Neural cell (in vitro differentiated cells): ENCODE results near the gene CCDC87. TPM values are rescaled to one million over a fixed set of nuclear protein-coding genes. Genes with fewer than 3 reads are reported as not detected.

Source experiments
- H2AFZ ChIP-seq: fragments of 200-600, 300-800 bp; sonication (generic), shearing (Covaris generic); 2 replicates; pipeline ENCODE4 v1.6.0; 2014; ENCODE audit warnings: low read depth, mild to moderate bottlenecking, antibody characterized with exemption, low read length, moderate library complexity
- H3F3A ChIP-seq: fragments of 200-600 bp; shearing (Covaris generic); 2 replicates; pipeline ENCODE4 v1.6.1; 2016; ENCODE audit warnings: mild to moderate bottlenecking, moderate library complexity, mixed read lengths, antibody characterized with exemption, low read length; ENCODE audit not compliant: insufficient read depth, poor library complexity, severe bottlenecking
- H3K27ac ChIP-seq: fragments of 200-600, 300-800 bp; sonication (generic), shearing (Covaris generic); 2 replicates; pipeline ENCODE4 v1.5.1; 2014; ENCODE audit warnings: mild to moderate bottlenecking, low read length, moderate library complexity
- H3K27me3 ChIP-seq: fragments of 300-800, 200-600 bp; sonication (generic), shearing (Covaris generic); 2 replicates; pipeline ENCODE4 v1.6.0; 2014; ENCODE audit warnings: mild to moderate bottlenecking, low read depth, low read length, moderate library complexity; ENCODE audit not compliant: insufficient read depth
- H3K36me3 ChIP-seq: fragments of 300-800, 200-600 bp; sonication (generic), shearing (Covaris generic); 2 replicates; pipeline ENCODE4 v1.5.1; 2014; ENCODE audit warnings: mild to moderate bottlenecking, antibody characterized with exemption, low read length, moderate library complexity; ENCODE audit not compliant: insufficient read depth
- H3K4me2 ChIP-seq: fragments of 300-800, 200-600 bp; sonication (generic), shearing (Covaris generic); 2 replicates; pipeline ENCODE4 v1.6.0; 2014; ENCODE audit warnings: mild to moderate bottlenecking, low read length
- H3K4me3 ChIP-seq: fragments of 300-800, 200-600 bp; sonication (generic), shearing (Covaris generic); 2 replicates; pipeline ENCODE4 v1.5.1; 2014; ENCODE audit warnings: mild to moderate bottlenecking, low read length, moderate library complexity
- H3K79me2 ChIP-seq: fragments of 200-600 bp; shearing (Covaris generic); replicated peaks from 2 replicates; pipeline ENCODE4 v1.6.0; 2014; ENCODE audit warnings: mild to moderate bottlenecking, low read length, moderate library complexity; ENCODE audit not compliant: insufficient read depth
- H3K9ac ChIP-seq: fragments of 300-800, 200-600 bp; sonication (generic), shearing (Covaris generic); 2 replicates; pipeline ENCODE4 v1.6.1; 2016; ENCODE audit warnings: mild to moderate bottlenecking, low read length, mixed read lengths
- H3K9me2 ChIP-seq: fragments of 200-600 bp; shearing (Covaris generic); 2 replicates; pipeline ENCODE4 v1.6.1; 2016; ENCODE audit warnings: mild to moderate bottlenecking, low read length, mixed read lengths; ENCODE audit not compliant: insufficient read depth
- H3K9me3 ChIP-seq: fragments of 200-600, 300-800 bp; sonication (generic), shearing (Covaris generic); 2 replicates; pipeline ENCODE4 v1.6.1; 2016; ENCODE audit warnings: mild to moderate bottlenecking, mixed run types, low read length, moderate library complexity, mixed read lengths
- H4K20me1 ChIP-seq: fragments of 200-600 bp; shearing (Covaris generic); 2 replicates; pipeline ENCODE4 v1.6.1; 2016; ENCODE audit warnings: mild to moderate bottlenecking, mixed run types; ENCODE audit not compliant: insufficient read depth
- EP300 ChIP-seq: fragments of 450-650 bp; conservative IDR thresholded peaks from 2 replicates; pipeline ENCODE4 v1.6.1; 2014; ENCODE audit warnings: antibody characterized with exemption, mild to moderate bottlenecking, moderate library complexity; ENCODE audit not compliant: poor library complexity, severe bottlenecking
- EZH2 ChIP-seq: fragments of 200-600, 300-800 bp; shearing (Covaris generic), sonication (generic); IDR thresholded peaks from 2 replicates; pipeline ENCODE4 v1.6.1; 2014; ENCODE audit warnings: antibody characterized with exemption, low read length, borderline replicate concordance, mild to moderate bottlenecking; ENCODE audit not compliant: insufficient read depth, poor library complexity, severe bottlenecking
- MXI1 ChIP-seq: fragments of 450-650 bp; conservative IDR thresholded peaks from 2 replicates; pipeline ENCODE4 v1.6.1; 2014; ENCODE audit warnings: antibody characterized with exemption, mild to moderate bottlenecking; ENCODE audit not compliant: poor library complexity, severe bottlenecking
- POLR2AphosphoS5 ChIP-seq: IDR thresholded peaks from 2 replicates; pipeline ENCODE4 v1.6.1; 2012
- RAD21 ChIP-seq: fragments of 450-650 bp; conservative IDR thresholded peaks from 2 replicates; pipeline ENCODE4 v1.6.1; 2014; ENCODE audit warnings: antibody characterized with exemption, mild to moderate bottlenecking, moderate library complexity
- SMC3 ChIP-seq: fragments of 450-650 bp; conservative IDR thresholded peaks from 2 replicates; pipeline ENCODE4 v1.6.1; 2014; ENCODE audit warnings: antibody characterized with exemption, mild to moderate bottlenecking, moderate library complexity; ENCODE audit not compliant: poor library complexity
- TAF1 ChIP-seq: IDR thresholded peaks from 2 replicates; pipeline ENCODE4 v1.6.1; 2012; ENCODE audit warnings: low read depth
- polyA minus RNA-seq: library from RNA; depleted of rRNA, polyadenylated mRNA; stranded (reverse); fragments of >200 nt; gene quantifications from 2 replicates; pipeline ENCODE4 v1.2.3, GENCODE V29; 2014
- polyA plus RNA-seq: library from polyadenylated mRNA; depleted of rRNA; stranded (reverse); fragments of >200 nt; gene quantifications from 2 replicates; pipeline ENCODE4 v1.2.3, GENCODE V29; 2014
- TF ChIP-seq, protein P1 (sequence below): fragments of 450-650 bp; IDR thresholded peaks from 2 replicates; pipeline ENCODE4 v1.5.1; 2014; ENCODE audit warnings: antibody characterized with exemption, mild to moderate bottlenecking, moderate library complexity; ENCODE audit not compliant: poor library complexity, severe bottlenecking
- TF ChIP-seq, protein P2 (sequence below): IDR thresholded peaks from 2 replicates; pipeline ENCODE4 v1.6.1; 2012; ENCODE audit warnings: borderline replicate concordance

CCDC87 gene, protein sequence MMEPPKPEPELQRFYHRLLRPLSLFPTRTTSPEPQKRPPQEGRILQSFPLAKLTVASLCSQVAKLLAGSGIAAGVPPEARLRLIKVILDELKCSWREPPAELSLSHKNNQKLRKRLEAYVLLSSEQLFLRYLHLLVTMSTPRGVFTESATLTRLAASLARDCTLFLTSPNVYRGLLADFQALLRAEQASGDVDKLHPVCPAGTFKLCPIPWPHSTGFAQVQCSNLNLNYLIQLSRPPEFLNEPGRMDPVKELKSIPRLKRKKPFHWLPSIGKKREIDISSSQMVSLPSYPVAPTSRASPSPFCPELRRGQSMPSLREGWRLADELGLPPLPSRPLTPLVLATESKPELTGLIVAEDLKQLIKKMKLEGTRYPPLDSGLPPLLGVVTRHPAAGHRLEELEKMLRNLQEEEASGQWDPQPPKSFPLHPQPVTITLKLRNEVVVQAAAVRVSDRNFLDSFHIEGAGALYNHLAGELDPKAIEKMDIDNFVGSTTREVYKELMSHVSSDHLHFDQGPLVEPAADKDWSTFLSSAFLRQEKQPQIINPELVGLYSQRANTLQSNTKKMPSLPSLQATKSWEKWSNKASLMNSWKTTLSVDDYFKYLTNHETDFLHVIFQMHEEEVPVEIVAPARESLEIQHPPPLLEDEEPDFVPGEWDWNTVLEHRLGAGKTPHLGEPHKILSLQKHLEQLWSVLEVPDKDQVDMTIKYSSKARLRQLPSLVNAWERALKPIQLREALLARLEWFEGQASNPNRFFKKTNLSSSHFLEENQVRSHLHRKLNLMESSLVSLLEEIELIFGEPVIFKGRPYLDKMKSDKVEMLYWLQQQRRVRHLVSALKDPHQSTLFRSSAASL
- 0.48 TPM in 1 of 2 replicates, not detected in the other for polyA plus RNA-seq
- 1.0 and 1.2 TPM in 2 replicates for polyA minus RNA-seq

DNA sequence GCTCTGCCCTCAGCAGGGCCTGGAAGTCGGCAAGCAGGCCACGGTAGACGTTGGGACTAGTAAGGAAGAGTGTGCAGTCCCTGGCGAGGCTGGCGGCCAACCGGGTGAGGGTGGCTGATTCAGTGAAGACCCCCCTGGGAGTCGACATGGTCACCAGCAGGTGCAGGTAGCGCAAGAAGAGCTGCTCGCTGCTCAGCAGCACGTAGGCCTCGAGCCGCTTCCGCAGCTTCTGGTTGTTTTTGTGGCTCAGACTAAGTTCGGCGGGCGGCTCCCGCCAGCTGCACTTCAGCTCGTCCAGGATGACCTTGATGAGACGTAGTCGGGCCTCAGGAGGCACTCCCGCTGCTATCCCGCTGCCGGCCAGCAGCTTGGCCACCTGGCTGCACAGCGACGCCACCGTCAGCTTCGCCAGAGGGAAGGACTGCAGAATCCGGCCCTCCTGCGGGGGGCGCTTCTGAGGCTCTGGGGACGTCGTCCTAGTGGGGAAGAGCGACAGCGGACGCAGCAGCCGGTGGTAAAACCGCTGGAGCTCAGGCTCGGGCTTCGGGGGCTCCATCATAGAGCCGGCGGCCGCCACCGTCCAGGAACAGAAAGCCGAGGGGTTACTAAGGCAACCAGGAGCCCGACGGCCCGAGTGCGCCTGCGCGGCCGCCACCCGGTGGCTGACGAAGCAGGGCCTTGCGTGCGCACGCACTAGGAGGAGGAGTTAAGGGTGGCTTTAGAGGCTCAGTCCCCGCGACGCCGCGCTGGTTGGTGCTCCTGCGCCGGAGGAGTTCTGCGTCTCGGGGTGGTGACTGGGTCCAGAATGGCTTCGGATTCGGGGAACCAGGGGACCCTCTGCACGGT, at the start of gene CCDC87, which contains the start of gene CCS:
TSS of gene CCDC87 (minus strand) at position 607 of the 846 bp plus-strand sequence. CDS start at position 559, 48 bp downstream.
TSS of gene CCS (plus strand) at position 729 of the 846 bp plus-strand sequence. CDS start at position 806, 77 bp downstream.
- Histone ChIP-seq H3K79me2 (no peaks in the 10 kb centered on the region), H2AFZ (peak within 1 kb of the TSS; percentile 94), H3K27me3 (no peaks in the 10 kb centered on the region), H3K9ac (peak within 1 kb of the TSS; percentile 64), H3F3A (no peaks in the 10 kb centered on the region), H3K9me2 (no peaks in the 10 kb centered on the region), H3K36me3 (no peaks in the 10 kb centered on the region), H3K9me3 (peaks cover 18% of the 10 kb centered on the region), H3K27ac (peak within 1 kb of the TSS; percentile 66), H3K4me3 (peak within 1 kb of the TSS; percentile 70), H4K20me1 (no peaks in the 10 kb centered on the region), H3K4me2 (peak within 1 kb of the TSS; percentile 39)
- TF ChIP-seq SMC3 (peak; percentile 18), MXI1 (peak; percentile 41), POLR2AphosphoS5 (peak; percentile 83), EZH2 (no peak), TAF1 (no peak)
- TF ChIP-seq, protein P1, sequence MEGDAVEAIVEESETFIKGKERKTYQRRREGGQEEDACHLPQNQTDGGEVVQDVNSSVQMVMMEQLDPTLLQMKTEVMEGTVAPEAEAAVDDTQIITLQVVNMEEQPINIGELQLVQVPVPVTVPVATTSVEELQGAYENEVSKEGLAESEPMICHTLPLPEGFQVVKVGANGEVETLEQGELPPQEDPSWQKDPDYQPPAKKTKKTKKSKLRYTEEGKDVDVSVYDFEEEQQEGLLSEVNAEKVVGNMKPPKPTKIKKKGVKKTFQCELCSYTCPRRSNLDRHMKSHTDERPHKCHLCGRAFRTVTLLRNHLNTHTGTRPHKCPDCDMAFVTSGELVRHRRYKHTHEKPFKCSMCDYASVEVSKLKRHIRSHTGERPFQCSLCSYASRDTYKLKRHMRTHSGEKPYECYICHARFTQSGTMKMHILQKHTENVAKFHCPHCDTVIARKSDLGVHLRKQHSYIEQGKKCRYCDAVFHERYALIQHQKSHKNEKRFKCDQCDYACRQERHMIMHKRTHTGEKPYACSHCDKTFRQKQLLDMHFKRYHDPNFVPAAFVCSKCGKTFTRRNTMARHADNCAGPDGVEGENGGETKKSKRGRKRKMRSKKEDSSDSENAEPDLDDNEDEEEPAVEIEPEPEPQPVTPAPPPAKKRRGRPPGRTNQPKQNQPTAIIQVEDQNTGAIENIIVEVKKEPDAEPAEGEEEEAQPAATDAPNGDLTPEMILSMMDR: peak; percentile 65
- TF ChIP-seq, protein P2, sequence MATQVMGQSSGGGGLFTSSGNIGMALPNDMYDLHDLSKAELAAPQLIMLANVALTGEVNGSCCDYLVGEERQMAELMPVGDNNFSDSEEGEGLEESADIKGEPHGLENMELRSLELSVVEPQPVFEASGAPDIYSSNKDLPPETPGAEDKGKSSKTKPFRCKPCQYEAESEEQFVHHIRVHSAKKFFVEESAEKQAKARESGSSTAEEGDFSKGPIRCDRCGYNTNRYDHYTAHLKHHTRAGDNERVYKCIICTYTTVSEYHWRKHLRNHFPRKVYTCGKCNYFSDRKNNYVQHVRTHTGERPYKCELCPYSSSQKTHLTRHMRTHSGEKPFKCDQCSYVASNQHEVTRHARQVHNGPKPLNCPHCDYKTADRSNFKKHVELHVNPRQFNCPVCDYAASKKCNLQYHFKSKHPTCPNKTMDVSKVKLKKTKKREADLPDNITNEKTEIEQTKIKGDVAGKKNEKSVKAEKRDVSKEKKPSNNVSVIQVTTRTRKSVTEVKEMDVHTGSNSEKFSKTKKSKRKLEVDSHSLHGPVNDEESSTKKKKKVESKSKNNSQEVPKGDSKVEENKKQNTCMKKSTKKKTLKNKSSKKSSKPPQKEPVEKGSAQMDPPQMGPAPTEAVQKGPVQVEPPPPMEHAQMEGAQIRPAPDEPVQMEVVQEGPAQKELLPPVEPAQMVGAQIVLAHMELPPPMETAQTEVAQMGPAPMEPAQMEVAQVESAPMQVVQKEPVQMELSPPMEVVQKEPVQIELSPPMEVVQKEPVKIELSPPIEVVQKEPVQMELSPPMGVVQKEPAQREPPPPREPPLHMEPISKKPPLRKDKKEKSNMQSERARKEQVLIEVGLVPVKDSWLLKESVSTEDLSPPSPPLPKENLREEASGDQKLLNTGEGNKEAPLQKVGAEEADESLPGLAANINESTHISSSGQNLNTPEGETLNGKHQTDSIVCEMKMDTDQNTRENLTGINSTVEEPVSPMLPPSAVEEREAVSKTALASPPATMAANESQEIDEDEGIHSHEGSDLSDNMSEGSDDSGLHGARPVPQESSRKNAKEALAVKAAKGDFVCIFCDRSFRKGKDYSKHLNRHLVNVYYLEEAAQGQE: no peak

DNA sequence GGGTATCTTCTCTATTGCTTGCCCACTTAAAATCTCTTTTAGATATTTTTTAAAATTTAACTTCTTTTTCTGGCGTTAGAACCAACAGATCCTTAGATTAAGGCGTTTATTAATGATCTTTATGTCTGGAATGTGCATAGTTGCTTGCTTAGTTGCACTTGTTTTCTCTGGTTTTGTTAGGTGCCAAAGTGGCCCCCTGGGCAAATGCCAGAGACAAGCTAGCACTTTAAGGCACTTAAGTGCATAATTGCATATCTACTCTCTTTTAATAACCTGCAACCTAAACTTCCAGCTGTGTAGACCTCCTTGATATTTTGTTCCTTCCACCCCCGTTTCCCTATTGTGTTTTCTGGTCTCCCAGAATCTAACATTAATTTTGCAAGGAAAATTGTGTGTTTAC, 49.0 kb upstream of the CCDC87 start:
- H3K4me3 ChIP-seq: peak overlapping the region; percentile 75
- peak overlapping the region; percentile 100 for H3K4me2 ChIP-seq
- H3F3A ChIP-seq: peaks cover 8% of the 10 kb centered on the region
- no peak for TF ChIP-seq RAD21
- no peak for TF ChIP-seq EP300
- no peak for TF ChIP-seq POLR2AphosphoS5
- TF ChIP-seq, protein P2: no peak
- TF ChIP-seq MXI1: no peak
- no peak for TF ChIP-seq SMC3
- no peak for TF ChIP-seq EZH2
- TF ChIP-seq, protein P1: no peak
- no peak for TF ChIP-seq TAF1
- H4K20me1 ChIP-seq: peaks cover 70% of the 10 kb centered on the region
- H2AFZ ChIP-seq: no peak overlapping the region
- no peaks in the 10 kb centered on the region for H3K27me3 ChIP-seq
- H3K9me3 ChIP-seq: no peaks in the 10 kb centered on the region
- H3K27ac ChIP-seq: no peak overlapping the region
- peaks cover 29% of the 10 kb centered on the region for H3K36me3 ChIP-seq
- H3K9me2 ChIP-seq: no peaks in the 10 kb centered on the region
- H3K9ac ChIP-seq: peak overlapping the region; percentile 4
- H3K79me2 ChIP-seq: peaks cover 82% of the 10 kb centered on the region
